GM12873 (cell line): ENCODE results near the gene BPIFB6.

ENCODE experiments used
- CTCF ChIP-seq: IDR thresholded peaks from 2 replicates; pipeline ENCODE4 v1.5.1; 2012; ENCODE audit warnings: low read depth, mild to moderate bottlenecking, moderate library complexity, low read length, control low read depth; ENCODE audit not compliant: insufficient read depth; ENCODE audit errors: missing control alignments

The BPIFB6 gene, protein sequence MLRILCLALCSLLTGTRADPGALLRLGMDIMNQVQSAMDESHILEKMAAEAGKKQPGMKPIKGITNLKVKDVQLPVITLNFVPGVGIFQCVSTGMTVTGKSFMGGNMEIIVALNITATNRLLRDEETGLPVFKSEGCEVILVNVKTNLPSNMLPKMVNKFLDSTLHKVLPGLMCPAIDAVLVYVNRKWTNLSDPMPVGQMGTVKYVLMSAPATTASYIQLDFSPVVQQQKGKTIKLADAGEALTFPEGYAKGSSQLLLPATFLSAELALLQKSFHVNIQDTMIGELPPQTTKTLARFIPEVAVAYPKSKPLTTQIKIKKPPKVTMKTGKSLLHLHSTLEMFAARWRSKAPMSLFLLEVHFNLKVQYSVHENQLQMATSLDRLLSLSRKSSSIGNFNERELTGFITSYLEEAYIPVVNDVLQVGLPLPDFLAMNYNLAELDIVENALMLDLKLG

GRCh38 chr20:33031531-33031930 lies at the start of gene BPIFB6:
Gene BPIFB6 (plus strand): TSS chr20:33031648. CDS start chr20:33031648, 0 bp downstream.
- no peak for TF ChIP-seq CTCF

DNA sequence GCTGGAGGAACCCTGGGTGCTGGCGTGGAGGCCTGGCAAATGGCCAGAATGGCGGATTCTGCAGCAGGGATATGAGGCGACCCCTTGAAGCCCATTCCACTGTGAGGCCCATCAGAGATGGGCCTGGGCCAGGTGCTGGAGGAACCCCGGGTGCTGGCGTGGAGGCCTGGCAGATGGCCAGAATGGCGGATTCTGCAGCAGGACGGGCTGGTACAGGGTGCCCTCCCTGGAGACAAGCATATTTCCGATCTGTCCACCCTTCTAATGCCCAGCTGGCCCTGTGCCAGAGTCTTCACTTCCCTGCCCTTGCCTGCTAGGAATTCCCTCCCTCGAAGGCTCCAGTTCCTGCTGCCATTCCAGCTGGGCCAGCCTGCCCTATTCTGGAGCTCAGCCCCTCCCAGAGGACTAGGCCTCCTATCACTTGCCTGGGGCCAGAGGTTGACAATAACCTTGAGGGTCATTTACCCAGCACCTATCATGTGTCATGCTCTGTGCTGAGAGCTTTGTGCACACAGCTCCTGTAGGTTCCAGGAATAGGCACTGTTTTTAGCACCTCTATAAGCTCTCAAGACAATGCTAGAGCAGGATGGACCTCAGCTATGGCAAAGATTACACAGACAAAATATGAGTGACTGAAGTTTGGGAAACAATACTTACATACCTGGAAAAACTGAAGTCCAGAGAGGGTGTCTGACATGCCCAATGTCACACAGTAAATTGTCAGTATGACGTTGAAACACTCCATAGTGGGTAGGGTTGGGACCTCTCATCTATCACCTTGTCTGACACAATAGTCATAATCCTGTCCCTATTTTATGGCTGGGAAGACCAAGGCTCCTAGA lies 48.6 kb upstream of the BPIFB6 start:
- TF ChIP-seq CTCF: no peak

DNA sequence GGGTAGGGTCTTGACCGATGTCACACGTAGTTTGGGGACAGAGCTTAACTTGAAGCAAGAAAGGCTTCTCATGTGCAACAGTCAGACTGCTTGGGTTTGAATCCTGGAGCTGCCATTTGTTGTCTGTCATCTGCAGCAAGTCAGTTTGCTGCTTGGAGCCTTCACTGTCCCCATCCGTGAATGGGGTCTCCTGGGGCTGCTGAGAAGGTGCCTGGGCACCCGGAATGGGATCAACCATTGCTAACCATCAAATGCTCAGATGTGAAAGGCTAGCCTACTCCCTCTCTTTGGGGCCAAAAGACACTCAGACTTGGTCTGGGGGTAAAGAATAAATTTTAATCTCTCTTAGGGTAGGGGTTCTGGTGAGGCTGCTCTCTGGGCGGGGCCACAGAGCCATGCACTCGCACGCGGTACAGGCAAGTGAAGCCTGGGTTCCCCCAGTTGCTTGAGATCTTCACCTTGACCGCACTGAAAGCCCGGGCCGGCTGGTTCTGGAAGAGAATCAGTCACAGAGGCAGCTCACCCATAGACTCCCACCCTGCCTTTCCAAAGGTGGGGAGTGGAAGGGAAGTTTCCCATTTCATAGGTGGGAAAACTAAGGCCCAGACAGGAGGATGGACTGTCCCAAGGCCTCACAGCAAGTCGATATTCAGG lies 47.9 kb upstream of the BPIFB6 start:
- no peak for TF ChIP-seq CTCF

GRCh38 chr20:32984196-32984595 lies 47.3 kb upstream of the BPIFB6 start:
- TF ChIP-seq CTCF: no peak

GRCh38 chr20:32984631-32985354 lies 46.7 kb upstream of the BPIFB6 start:
- no peak for TF ChIP-seq CTCF

DNA sequence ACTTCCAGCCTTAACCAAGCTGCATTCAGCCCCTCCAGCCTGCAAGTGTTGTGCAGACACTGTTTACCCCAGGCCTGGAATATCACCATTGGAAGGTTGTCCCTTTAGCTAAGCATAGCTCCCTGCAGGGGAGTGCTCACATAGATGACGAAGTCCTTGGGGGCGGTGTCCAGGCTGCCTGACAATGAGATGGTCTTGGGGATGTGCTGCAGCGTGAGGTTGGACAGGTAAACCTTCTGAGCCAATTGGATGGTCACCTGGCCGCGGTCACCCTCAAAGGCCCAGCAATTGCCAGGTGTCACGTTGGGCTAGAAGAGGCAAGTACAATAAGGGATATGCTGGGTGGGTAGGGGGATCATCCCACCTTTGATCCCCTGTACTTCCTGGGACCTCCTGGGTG lies 45.9 kb upstream of the BPIFB6 start:
- TF ChIP-seq CTCF: no peak
